ENCODE results near the gene PDCD1LG2.

Gene PDCD1LG2

GRCh38 chr9:5511935-5512580 lies 1.7 kb downstream of the PDCD1LG2 start:
- Histone ChIP-seq H4K20me1 (no peaks in the 10 kb centered on the region), H3K27ac (no peak overlapping the region), H3K36me3 (peaks cover 3% of the 10 kb centered on the region; the same call in 1 of the 2 replicates), H3K4me1 (no peaks in the 10 kb centered on the region), H3K4me3 (no peak overlapping the region), H3K4me2 (no peak overlapping the region), H3K9ac (no peak overlapping the region), H3K27me3 (no peaks in the 10 kb centered on the region), H3K9me3 (peaks cover 4% of the 10 kb centered on the region; the same call in 1 of the 2 replicates)
- no peak for TF ChIP-seq Cebpa-rat (IDR thresholded peaks at IDR 0.05)

GRCh38 chr9:5512658-5513452 lies 2.5 kb downstream of the PDCD1LG2 start:
- Histone ChIP-seq H3K9me3 (peaks cover 4% of the 10 kb centered on the region; the same call in 1 of the 2 replicates), H3K4me3 (no peak overlapping the region), H3K27me3 (no peaks in the 10 kb centered on the region), H3K27ac (no peak overlapping the region), H3K4me2 (no peak overlapping the region), H3K9ac (no peak overlapping the region), H3K36me3 (peaks cover 3% of the 10 kb centered on the region; the same call in 1 of the 2 replicates), H4K20me1 (no peaks in the 10 kb centered on the region), H3K4me1 (peaks cover 4% of the 10 kb centered on the region)
- TF ChIP-seq Cebpa-rat (IDR thresholded peaks at IDR 0.05): no peak

GRCh38 chr9:5513966-5514616 lies 3.8 kb downstream of the PDCD1LG2 start:
- no peaks in the 10 kb centered on the region for H4K20me1 ChIP-seq
- H3K4me2 ChIP-seq: no peak overlapping the region
- no peak overlapping the region for H3K4me3 ChIP-seq
- H3K9ac ChIP-seq: no peak overlapping the region
- TF ChIP-seq Cebpa-rat (IDR thresholded peaks at IDR 0.05): no peak
- H3K36me3 ChIP-seq: peaks cover 3% of the 10 kb centered on the region; the same call in 1 of the 2 replicates
- H3K27me3 ChIP-seq: no peaks in the 10 kb centered on the region
- peaks cover 4% of the 10 kb centered on the region; the same call in 1 of the 2 replicates for H3K9me3 ChIP-seq
- peaks cover 17% of the 10 kb centered on the region for H3K4me1 ChIP-seq
- no peak overlapping the region for H3K27ac ChIP-seq

GRCh38 chr9:5514617-5515260 lies 4.4 kb downstream of the PDCD1LG2 start:
- TF ChIP-seq Cebpa-rat (IDR thresholded peaks at IDR 0.05): no peak
- Histone ChIP-seq H3K9me3 (peaks cover 4% of the 10 kb centered on the region; the same call in 1 of the 2 replicates), H3K4me2 (no peak overlapping the region), H3K9ac (no peak overlapping the region), H3K4me3 (no peak overlapping the region), H3K27ac (no peak overlapping the region), H3K4me1 (peaks cover 23% of the 10 kb centered on the region), H3K36me3 (peaks cover 3% of the 10 kb centered on the region; the same call in 1 of the 2 replicates), H3K27me3 (no peaks in the 10 kb centered on the region), H4K20me1 (no peaks in the 10 kb centered on the region)

- H3K4me1 ChIP-seq: peaks cover 26% of the 10 kb centered on the region
- H3K9ac ChIP-seq: no peak overlapping the region
- H3K4me2 ChIP-seq: no peak overlapping the region
- H4K20me1 ChIP-seq: no peaks in the 10 kb centered on the region
- TF ChIP-seq Cebpa-rat (IDR thresholded peaks at IDR 0.05): no peak
- no peaks in the 10 kb centered on the region for H3K27me3 ChIP-seq
- peaks cover 3% of the 10 kb centered on the region; the same call in 1 of the 2 replicates for H3K36me3 ChIP-seq
- no peak overlapping the region for H3K4me3 ChIP-seq
- no peak overlapping the region for H3K27ac ChIP-seq
- peaks cover 4% of the 10 kb centered on the region; the same call in 1 of the 2 replicates for H3K9me3 ChIP-seq
These were observed 4.9 kb downstream of the PDCD1LG2 start for GRCh38 chr9:5515261-5515650.

- no peak for TF ChIP-seq Cebpa-rat (IDR thresholded peaks at IDR 0.05)
- no peak overlapping the region for H3K4me2 ChIP-seq
- no peak overlapping the region for H3K9ac ChIP-seq
- no peaks in the 10 kb centered on the region for H3K27me3 ChIP-seq
- peaks cover 8% of the 10 kb centered on the region; the same call in 1 of the 2 replicates for H3K9me3 ChIP-seq
- no peaks in the 10 kb centered on the region for H4K20me1 ChIP-seq
- no peak overlapping the region for H3K4me3 ChIP-seq
- H3K27ac ChIP-seq: no peak overlapping the region
- H3K36me3 ChIP-seq: peaks cover 3% of the 10 kb centered on the region; the same call in 1 of the 2 replicates
- peaks cover 26% of the 10 kb centered on the region for H3K4me1 ChIP-seq
These were observed 6.3 kb downstream of the PDCD1LG2 start for GRCh38 chr9:5516453-5517220.

- no peaks in the 10 kb centered on the region for H3K27me3 ChIP-seq
These were observed 8.0 kb downstream of the PDCD1LG2 start for GRCh38 chr9:5518171-5518936.

GRCh38 chr9:5518937-5519319 lies 8.6 kb downstream of the PDCD1LG2 start:
- H3K9me3 ChIP-seq: peaks cover 8% of the 10 kb centered on the region; the same call in 1 of the 2 replicates
- no peaks in the 10 kb centered on the region for H3K27me3 ChIP-seq
- peaks cover 26% of the 10 kb centered on the region for H3K4me1 ChIP-seq
- H3K36me3 ChIP-seq: peaks cover 6% of the 10 kb centered on the region; the same call in 1 of the 2 replicates
- H4K20me1 ChIP-seq: no peaks in the 10 kb centered on the region
- no peak overlapping the region for H3K4me3 ChIP-seq
- no peak for TF ChIP-seq Cebpa-rat (IDR thresholded peaks at IDR 0.05)
- H3K9ac ChIP-seq: no peak overlapping the region
- H3K27ac ChIP-seq: 0 out of 2 replicates have a peak overlapping the region, but pooled peaks have one; percentile 2
- peak overlapping the region; percentile 83 for H3K4me2 ChIP-seq

More at GRCh38 chr9:5518171-5518936, 8.0 kb downstream of the PDCD1LG2 start:
- Histone ChIP-seq H4K20me1 (no peaks in the 10 kb centered on the region), H3K36me3 (peaks cover 5% of the 10 kb centered on the region; the same call in 1 of the 2 replicates), H3K9ac (no peak overlapping the region), H3K4me2 (peak overlapping the region; percentile 83), H3K4me3 (no peak overlapping the region), H3K9me3 (peaks cover 8% of the 10 kb centered on the region; the same call in 1 of the 2 replicates), H3K27ac (0 out of 2 replicates have a peak overlapping the region, but pooled peaks have one; percentile 2), H3K4me1 (peaks cover 26% of the 10 kb centered on the region)
- TF ChIP-seq Cebpa-rat (IDR thresholded peaks at IDR 0.05): no peak
